ENCODE results near the gene SSH2. TPM values are rescaled to one million over a fixed set of nuclear protein-coding genes. Genes with fewer than 3 reads are reported as not detected.
"Not testable (repeated sequence)": the region's sequence is repeated elsewhere in the genome, so short reads cannot be mapped to it uniquely, and the experiment has no call there.

SSH2 gene
- total RNA-seq, 1 donor from 2014 or later, result 11.2 TPM

DNA sequence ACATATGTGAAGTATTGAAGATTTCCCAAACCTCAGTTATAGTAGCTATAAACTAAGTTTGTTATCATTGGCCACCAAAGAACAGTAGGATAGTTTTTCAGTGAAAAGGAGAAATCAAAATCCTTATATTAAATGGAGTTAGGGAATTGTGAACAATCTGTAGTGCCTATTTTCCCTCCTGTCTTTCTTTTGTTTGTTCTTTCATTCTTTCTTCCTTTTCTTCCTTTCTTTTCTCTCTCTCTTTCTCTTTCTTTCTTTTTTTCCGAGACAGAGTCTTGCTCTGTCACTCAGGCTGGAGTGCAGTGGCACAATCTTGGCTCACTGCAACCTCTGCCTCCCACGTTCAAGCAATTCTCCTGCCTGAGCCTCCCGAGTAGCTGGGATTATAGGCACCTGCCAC, 48.8 kb downstream of the SSH2 start:
- DNase-seq (ENCODE audit: low spot score) (no peak), ATAC-seq (no peak)

GRCh38 chr17:29880031-29880430, 50.0 kb downstream of the SSH2 start:
- DNase-seq (ENCODE audit: low spot score) (no peak), ATAC-seq (no peak)

DNA sequence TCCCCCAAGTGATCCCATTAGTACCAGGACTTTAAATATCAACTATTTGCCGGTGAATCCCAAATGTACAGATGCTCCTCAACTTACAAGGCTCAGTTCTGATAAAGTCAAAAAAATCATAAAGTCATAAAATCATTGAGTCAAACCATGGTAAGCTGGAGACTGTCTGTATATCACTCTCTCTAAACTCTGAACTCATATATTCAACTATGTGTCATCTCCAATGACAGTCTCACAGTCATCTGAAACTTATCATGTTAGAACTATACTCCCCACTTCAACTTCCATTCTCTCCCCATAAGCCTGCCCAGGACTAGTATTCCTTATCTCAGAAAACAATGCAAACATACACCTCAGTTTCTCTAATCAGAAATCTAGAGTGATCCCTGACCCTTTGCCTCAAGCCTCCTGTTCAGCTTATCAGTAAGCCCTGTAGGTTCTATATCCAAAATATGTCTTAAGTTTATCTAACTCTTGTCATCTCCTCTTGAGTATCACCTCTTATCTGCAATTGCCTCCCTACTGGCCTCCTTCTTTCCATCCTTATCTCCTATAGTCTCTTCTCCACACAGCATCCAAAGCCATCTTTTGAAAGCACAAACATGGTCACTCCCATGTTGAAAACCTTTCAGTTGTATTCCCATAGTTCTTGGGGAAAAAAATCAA, 55.0 kb downstream of the SSH2 start:
- DNase-seq (ENCODE audit: low spot score), result no peak
- ATAC-seq, result no peak

DNA sequence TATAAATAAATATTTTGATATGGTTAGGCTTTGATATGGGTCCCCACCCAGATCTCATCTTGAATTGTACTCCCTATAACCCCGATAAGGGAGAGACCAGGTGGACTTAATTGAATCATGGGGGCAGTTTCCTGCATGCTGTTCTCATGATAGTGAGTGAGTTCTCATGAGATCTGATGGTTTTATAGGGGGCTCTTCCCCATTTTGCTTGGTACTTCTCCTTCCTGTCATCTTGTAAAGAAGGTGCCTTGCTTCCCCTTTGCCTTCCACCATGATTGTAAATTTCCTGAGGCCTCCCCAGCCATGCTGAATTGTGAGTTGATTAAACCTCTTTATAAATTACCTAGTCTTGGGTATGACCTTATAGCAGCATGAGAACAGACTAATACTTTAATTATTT, 55.7 kb downstream of the SSH2 start:
- DNase-seq (ENCODE audit: low spot score); ATAC-seq: not testable (repeated sequence)

GRCh38 chr17:29873476-29873875, 56.6 kb downstream of the SSH2 start:
- DNase-seq (ENCODE audit: low spot score) (no peak), ATAC-seq (no peak)

DNA sequence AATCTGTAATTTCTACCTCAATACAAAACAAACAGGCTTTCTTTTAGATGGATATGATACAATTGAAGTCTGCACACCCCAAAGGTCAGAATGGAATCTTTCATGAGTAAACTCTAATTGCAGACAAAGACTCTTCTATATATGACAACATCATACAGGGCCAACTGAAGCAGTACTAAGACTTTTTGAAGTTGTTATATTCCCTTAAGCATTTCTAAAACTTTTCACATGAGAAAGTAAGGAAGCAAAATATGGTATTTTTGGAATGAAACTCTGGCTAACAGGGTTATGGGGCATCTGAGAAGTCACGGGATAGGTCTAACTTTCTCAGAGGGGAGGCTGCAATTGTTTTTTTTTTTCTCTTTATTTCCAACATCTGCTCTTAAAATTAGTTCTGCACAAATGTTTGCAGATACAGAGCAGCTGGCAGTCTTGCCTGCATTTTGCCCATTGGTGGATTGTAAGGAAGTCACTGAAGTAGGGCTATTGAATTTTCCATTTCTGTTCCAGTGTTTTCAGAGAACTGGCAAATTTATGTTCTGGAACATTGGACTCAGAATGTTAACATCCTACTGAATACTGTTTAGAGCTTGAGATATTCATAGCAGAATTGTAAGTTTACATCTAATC, 59.1 kb downstream of the SSH2 start:
- DNase-seq (ENCODE audit: low spot score), result no peak
- no peak for ATAC-seq

GRCh38 chr17:29867643-29868181, 62.3 kb downstream of the SSH2 start:
- ATAC-seq, result peak; percentile 38
- no peak for DNase-seq (ENCODE audit: low spot score)

- no peak for DNase-seq (ENCODE audit: low spot score)
- peak; percentile 32 for ATAC-seq
Measured at GRCh38 chr17:29866746-29867404, 63.2 kb downstream of the SSH2 start.

DNA sequence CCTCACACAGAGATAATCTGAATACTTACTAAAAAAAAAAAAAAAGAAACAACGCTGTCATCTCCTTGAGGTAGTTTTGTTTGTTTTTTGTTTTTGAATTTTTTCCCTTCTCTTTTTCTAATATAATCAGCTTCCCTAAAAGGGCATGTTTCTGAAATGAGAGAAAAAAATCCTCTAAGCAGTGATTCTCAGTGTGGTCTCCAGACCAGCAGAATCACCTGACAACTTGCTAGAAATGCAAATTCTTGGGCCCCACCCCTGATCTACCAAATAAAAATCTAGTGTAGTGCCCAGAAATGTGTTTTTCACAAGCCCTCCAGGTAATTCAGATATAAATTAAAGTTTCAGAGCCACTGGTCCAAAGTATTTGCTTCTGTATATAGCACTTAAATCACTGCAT, 65.4 kb downstream of the SSH2 start:
- ATAC-seq (no peak), DNase-seq (ENCODE audit: low spot score) (no peak)

- not testable (repeated sequence) for ATAC-seq; DNase-seq (ENCODE audit: low spot score)
Measured at GRCh38 chr17:29864123-29864522, 65.9 kb downstream of the SSH2 start.

DNA sequence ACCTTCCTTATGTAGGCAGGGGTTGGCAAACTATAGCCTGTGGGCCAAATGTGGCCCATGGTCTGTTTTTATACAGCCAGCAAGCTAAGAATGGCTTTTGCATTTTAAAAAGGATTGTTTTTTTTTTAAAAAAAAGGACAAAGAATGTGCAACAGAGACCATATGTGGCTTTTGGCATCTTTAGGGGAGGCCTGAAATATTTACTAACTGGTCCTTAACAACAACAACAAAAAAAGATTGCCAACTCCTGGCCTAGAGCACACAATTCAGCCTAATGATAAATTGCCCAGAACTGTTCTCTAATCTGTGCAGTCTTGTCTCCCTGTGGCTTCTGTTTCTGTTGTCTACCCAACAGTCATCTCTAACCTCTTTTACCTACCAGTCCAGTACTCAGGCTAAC, 67.1 kb downstream of the SSH2 start:
- DNase-seq (ENCODE audit: low spot score), result no peak

DNA sequence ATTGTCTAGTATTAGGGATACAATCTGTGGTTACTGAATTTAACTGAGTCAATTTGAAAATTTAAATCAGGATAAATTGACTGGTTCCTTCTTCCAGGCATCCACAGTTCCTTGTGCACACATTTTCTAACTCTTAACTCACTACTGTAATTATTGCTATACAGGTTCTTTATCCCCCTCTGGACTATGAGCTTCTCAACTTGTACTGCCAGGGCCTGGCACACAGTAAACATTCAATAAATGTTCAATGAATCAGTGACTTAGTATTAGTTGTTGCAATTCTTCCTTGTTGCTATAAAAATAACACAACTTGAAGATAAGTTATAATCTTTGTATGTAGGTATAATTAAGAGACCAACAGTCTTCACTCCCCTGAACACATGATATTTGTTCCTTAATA, 67.9 kb downstream of the SSH2 start:
- ATAC-seq (no peak), DNase-seq (ENCODE audit: low spot score) (no peak)

More for the DNA sequence above, 67.1 kb downstream of the SSH2 start:
- no peak for ATAC-seq

DNA sequence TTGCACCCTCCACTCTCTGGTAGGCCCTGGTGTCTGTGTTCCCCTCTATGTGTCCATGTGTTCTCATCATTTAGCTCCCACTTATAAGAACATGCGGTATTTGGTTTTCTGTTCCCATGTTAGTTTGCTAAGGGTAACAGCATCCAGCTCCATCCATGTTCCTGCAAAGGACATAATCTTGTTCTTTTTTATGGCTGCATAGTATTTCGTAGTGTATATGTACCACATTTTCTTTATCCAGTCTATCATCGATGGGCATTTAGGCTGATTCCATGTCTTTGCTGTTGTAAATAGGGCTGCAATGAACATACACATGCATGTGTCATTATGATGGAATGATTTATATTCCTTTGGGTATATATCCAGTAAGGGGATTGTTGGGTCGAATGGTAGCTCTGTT, 70.6 kb downstream of the SSH2 start:
- DNase-seq (ENCODE audit: low spot score); ATAC-seq: not testable (repeated sequence)

- no peak for DNase-seq (ENCODE audit: low spot score)
- no peak for ATAC-seq
Measured at GRCh38 chr17:29857823-29858222, 72.2 kb downstream of the SSH2 start.

DNA sequence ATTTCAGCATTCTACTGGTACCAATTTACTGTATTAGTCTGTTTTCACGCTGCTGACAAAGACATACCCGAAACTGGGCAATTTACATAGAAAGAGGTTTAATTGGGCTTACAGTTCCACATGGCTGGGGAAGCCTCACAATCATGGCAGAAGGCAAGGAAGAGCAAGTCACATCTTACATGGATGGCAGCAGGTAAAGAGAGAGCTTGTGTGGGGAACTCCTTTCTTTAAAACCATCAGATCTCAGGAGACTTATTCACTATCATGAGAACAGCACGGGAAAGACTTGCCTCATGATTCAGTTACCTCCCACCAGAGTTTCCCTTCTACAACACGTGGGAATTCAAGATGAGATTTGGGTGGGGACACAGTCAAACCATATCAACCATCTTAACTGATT, 72.9 kb downstream of the SSH2 start:
- not testable (repeated sequence) for DNase-seq (ENCODE audit: low spot score); ATAC-seq

- ATAC-seq (no peak), DNase-seq (ENCODE audit: low spot score) (no peak)
Measured at GRCh38 chr17:29855686-29856085, 74.3 kb downstream of the SSH2 start.

DNA sequence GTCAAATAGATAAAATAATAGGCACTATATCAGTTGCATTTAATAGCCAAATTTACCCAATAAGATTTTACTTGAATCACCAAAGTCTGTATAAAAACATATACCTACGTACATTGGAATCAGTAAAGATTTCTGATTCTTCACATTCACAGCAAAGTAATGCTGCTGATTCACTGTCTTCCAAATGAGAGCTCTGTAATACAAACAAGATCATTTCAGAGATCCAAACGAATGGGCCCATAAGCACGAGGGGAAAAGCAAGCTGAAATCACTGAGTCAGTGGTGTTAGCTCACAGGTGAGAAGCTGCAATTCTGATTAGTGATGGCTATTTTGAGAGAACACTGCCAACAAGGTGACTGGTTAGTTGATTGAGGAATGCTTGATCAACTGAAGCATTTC, 81.3 kb downstream of the SSH2 start:
- no peak for ATAC-seq
- no peak for DNase-seq (ENCODE audit: low spot score)

GRCh38 chr17:29847527-29848400, 82.3 kb downstream of the SSH2 start:
- DNase-seq (ENCODE audit: low spot score), result no peak
- ATAC-seq, result peak; percentile 40

GRCh38 chr17:29847118-29847517, 82.9 kb downstream of the SSH2 start:
- DNase-seq (ENCODE audit: low spot score), result no peak
- ATAC-seq, result no peak

DNA sequence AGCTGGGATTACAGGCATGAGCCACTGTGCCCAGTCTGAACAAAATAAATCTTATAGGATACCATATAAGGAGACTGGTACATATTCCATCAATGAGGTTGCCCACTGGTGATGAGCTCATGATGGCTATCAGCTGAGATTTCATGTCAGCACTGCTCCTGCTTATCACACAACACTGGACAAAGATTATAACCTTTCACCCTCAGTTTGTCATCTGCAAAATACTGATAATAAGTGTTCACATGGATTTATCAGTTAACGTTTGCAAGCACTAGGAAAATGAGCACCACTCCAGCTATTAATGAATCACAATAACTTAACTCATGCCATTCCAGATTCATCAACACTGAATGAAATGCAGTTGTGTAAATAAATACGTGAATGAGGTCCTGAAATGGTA, 83.7 kb downstream of the SSH2 start:
- no peak for ATAC-seq
- DNase-seq (ENCODE audit: low spot score), result no peak

Data from left lobe of liver (tissue), 2 donors.